Adrenal gland (tissue), 12 donors: ENCODE data around the gene ZNF790. TPM values are rescaled to one million over a fixed set of nuclear protein-coding genes. Genes with fewer than 3 reads are reported as not detected.

Experiments used
- DNase-seq, 7 donors: peaks; one replicate each; pipeline ENCODE4 v3.0.0-alpha.2; 2019 to 2020
- H3K27ac ChIP-seq, 5 donors: fragments of 200-600 bp; sonication (generic) in 4 of 5; 1 replicate in 3 of 5; 2 replicates in 2 of 5; pipeline versions ENCODE4 v1.5.1 to v1.8.0; 2016 to 2020; ENCODE audit warnings: mild to moderate bottlenecking in 1 of 5
- H3K27me3 ChIP-seq: fragments of 200-600 bp; 2 replicates; pipeline ENCODE4 v1.8.0; 2021
- H3K36me3 ChIP-seq, 2 donors: fragments of 200-600 bp; replicated peaks in 1 of 2; 1 replicate in 1 of 2; 2 replicates in 1 of 2; pipeline versions ENCODE4 v1.5.1 to v1.8.0; 2018 to 2022
- H3K4me1 ChIP-seq, 2 donors: fragments of 200-600 bp; replicated peaks in 1 of 2; 1 replicate in 1 of 2; 2 replicates in 1 of 2; pipeline versions ENCODE4 v1.5.1 to v1.8.0; 2018 to 2021
- H3K4me3 ChIP-seq, 4 donors: fragments of 200-600 bp; sonication (generic) in 3 of 4; one replicate each; pipeline ENCODE4 v1.5.1; 2016 to 2018
- H3K9me3 ChIP-seq, 3 donors: fragments of 200-600 bp; sonication (generic) in 1 of 3; replicated peaks in 1 of 3; 1 replicate in 2 of 3; 2 replicates in 1 of 3; pipeline versions ENCODE4 v1.5.1 to v1.8.0; 2016 to 2021
- POLR2A ChIP-seq, 2 donors: fragments of 450-650 bp; IDR thresholded peaks; one replicate each; pipeline ENCODE4 v1.6.1; 2017; ENCODE audit warnings: antibody characterized with exemption in 2 of 2, mild to moderate bottlenecking in 2 of 2, moderate library complexity in 1 of 2
- WGBS, 4 donors: extraction: QIAGEN DNeasy Blood & Tissue Kit in 2 of 4; methylation state at CpG; one replicate each; pipeline versions ENCODE4 v1.1.5 to v1.1.7; 2013 to 2017; 5-methylcytosine and 5-hydroxymethylcytosine counted together
- intact Hi-C, 2 donors: fragments of 100-400 bp; cut with DNase I; formaldehyde crosslinking; loops; one replicate each; pipeline versions ENCODE4 v1.14.1 to v1.15.0; 2022 to 2023
- polyA plus RNA-seq, 3 donors: library from polyadenylated mRNA; stranded (reverse); fragments of 200-250 nt in 2 of 3; fragments of 350-450 nt in 1 of 3; fragmentation: Illumina TruSeq in 1 of 3; extraction: RNeasy Lipid Tissue Mini Kit (QIAGEN cat#74804) in 1 of 3; gene quantifications; one replicate each; pipeline ENCODE4 v1.2.3, GENCODE V29; 2013 to 2014
- total RNA-seq, 9 donors: library from RNA; depleted of rRNA in 4 of 9; stranded (reverse); fragments of >200 nt in 4 of 9; fragments of 120-200 nt in 1 of 9; fragmentation: NEBNext Ultra II Directional in 1 of 9; extraction: Animal tissue kit (Norgen Biotek cat#: 25700) in 1 of 9; gene quantifications; one replicate each; pipeline versions ENCODE4 v1.1.0 to v1.2.4, GENCODE V29; 2013 to 2023
- TF ChIP-seq, protein P1 (sequence below), 6 experiments: fragments of 450-650 bp in 4 of 6; fragments of 200-600 bp in 2 of 6; sonication (generic) in 1 of 6; IDR thresholded peaks; 1 replicate in 5 of 6; 2 replicates in 1 of 6; pipeline versions ENCODE4 v1.5.1 to v1.8.0; 2016 to 2021; ENCODE audit warnings: antibody characterized with exemption in 6 of 6, mild to moderate bottlenecking in 2 of 6, moderate library complexity in 1 of 6
- donor health status: healthy with polysubstance abuse.
- donor health status: Bipolar disorder and iron deficiency.
- donor health status: DM: yes; HTN: yes; CAD: no.
- donor health status: DM: no; HTN: no; CAD: no.
- donor health status: DM: no; HTN: no; CAD: no.
- donor health status: DM: yes; HTN: yes; CAD: no.

The ZNF790 gene
- total and polyA plus RNA-seq, 12 donors = 2.7 to 21.9 (median 8.7) TPM

DNA sequence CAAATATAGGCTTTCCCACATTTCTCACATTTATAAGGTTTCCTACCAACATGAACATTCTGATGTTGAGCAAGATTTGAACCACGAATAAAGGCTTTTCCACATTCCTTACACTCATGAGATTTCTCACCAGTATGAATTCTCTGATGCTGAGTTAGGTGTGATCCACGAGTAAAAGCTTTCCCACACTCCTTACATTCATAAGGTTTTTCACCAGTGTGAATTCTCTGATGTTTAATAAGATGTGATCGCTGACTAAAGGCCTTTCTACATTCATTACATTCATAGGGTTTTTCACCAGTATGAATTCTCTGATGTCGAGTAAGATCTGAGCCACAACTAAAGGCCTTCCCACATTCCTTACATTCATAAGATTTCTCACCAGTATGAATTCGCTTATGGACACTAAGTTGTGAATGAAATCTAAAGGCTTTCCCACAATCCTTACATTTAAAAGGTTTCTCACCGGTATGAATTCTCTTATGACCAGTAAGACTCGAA is 19.0 kb downstream of the ZNF790 start:
- intact Hi-C loops = no loop called here
- Histone ChIP-seq H3K27me3 (no peaks in the 10 kb centered on the region), H3K4me1 (no peaks in the 10 kb centered on the region), H3K36me3 (peaks cover 0 to 14% of the 10 kb centered on the region in 2 donors), H3K4me3 (peak overlapping the region in 1 of 4 donors; percentile 5), H3K27ac (no peak overlapping the region), H3K9me3 (peaks cover 18 to 98% (median 49%) of the 10 kb centered on the region in 3 donors)
- DNase-seq = no peak
- TF ChIP-seq, protein P1, sequence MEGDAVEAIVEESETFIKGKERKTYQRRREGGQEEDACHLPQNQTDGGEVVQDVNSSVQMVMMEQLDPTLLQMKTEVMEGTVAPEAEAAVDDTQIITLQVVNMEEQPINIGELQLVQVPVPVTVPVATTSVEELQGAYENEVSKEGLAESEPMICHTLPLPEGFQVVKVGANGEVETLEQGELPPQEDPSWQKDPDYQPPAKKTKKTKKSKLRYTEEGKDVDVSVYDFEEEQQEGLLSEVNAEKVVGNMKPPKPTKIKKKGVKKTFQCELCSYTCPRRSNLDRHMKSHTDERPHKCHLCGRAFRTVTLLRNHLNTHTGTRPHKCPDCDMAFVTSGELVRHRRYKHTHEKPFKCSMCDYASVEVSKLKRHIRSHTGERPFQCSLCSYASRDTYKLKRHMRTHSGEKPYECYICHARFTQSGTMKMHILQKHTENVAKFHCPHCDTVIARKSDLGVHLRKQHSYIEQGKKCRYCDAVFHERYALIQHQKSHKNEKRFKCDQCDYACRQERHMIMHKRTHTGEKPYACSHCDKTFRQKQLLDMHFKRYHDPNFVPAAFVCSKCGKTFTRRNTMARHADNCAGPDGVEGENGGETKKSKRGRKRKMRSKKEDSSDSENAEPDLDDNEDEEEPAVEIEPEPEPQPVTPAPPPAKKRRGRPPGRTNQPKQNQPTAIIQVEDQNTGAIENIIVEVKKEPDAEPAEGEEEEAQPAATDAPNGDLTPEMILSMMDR (IDR thresholded peaks at IDR 0.05) = no peak
- TF ChIP-seq POLR2A (IDR thresholded peaks at IDR 0.05) = no peak
- WGBS, 4 donors = 97 to 98% (median 98%) methylated on average over 7 of the region's 7 CpGs

DNA sequence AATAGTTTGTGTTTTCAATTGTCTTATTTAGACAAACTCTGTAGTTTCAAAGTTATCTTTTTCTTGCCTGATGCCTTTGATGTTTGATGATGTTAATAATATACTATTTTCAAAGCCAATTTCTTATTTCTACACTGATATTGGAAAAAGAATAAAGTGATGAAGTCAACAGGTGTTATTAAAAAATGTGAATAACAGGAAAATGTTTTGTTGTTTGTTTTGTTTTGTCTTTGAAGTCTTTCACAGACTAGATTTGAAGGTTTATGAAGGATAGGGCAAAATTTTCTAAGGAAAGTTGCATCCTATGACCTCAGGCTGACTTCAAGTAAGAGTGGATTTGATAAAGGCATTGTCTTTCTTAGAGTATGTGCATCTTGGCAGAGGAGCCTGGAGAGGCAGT is 31.2 kb downstream of the ZNF790 start:
- H3K9me3 ChIP-seq = peaks cover 0 to 67% (median 13%) of the 10 kb centered on the region in 3 donors
- peaks cover 0 to 3% of the 10 kb centered on the region in 2 donors for H3K36me3 ChIP-seq
- no peaks in the 10 kb centered on the region for H3K4me1 ChIP-seq

DNA sequence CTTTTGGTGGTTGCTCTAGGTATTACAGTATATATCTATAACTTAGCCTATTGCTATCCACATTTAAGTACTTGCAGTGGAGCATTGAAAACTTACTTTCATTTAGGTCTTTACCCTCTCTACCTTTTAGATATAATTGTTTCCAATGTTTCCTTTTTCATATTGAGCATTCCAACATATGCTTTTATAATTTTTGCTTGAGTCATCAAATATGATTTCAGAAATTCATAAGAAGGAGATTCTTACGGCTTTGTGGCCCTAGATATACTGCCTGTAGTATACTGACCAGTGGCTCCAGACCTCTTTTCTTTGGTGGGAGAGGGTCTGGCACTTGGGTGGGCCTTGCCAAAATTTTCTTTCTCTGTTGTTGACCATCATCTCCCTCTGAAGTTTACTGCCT is 32.8 kb downstream of the ZNF790 start:
- peaks cover 0 to 56% (median 0%) of the 10 kb centered on the region in 3 donors for H3K9me3 ChIP-seq
- intact Hi-C loops = no loop called here
- peaks cover 0 to 3% of the 10 kb centered on the region in 2 donors for H3K36me3 ChIP-seq
- H3K27ac ChIP-seq = no peak overlapping the region
- 91 to 97% (median 96%) methylated on average over 1 of the region's 1 CpG for WGBS, 4 donors
- no peaks in the 10 kb centered on the region for H3K4me1 ChIP-seq
- H3K27me3 ChIP-seq = no peaks in the 10 kb centered on the region
- H3K4me3 ChIP-seq = no peak overlapping the region
- no peak for DNase-seq
- TF ChIP-seq, protein P1 (IDR thresholded peaks at IDR 0.05) = no peak
- no peak for TF ChIP-seq POLR2A (IDR thresholded peaks at IDR 0.05)

More for the DNA sequence above, 31.2 kb downstream of the ZNF790 start:
- H3K4me3 ChIP-seq = no peak overlapping the region
- intact Hi-C loops = no loop called here
- H3K27me3 ChIP-seq = no peaks in the 10 kb centered on the region
- no peak for DNase-seq
- no peak overlapping the region for H3K27ac ChIP-seq
- no peak for TF ChIP-seq POLR2A (IDR thresholded peaks at IDR 0.05)

DNA sequence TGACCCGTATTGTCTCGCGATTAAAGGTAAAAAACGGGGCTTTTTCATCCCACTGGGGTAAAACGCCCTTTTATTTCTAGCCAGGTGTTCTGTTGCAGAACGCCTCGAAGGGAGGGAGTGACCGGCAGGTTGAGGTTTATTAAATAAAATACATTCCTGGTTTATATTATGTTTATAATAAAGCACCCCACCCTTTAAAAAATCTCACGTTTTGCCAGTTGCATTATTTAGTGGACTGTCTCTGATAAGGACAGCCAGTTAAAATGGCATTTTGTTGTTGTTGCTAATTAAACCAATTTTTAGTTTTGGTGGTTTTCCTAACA is 40.4 kb downstream of the ZNF790 start:
- no peak for TF ChIP-seq POLR2A (IDR thresholded peaks at IDR 0.05)
- TF ChIP-seq, protein P1 (IDR thresholded peaks at IDR 0.05) = no peak
- Histone ChIP-seq H3K27ac (peak overlapping the region; percentile 59 to 86 (median 76)), H3K27me3 (no peaks in the 10 kb centered on the region), H3K36me3 (no peaks in the 10 kb centered on the region), H3K9me3 (peaks cover 0 to 33% (median 0%) of the 10 kb centered on the region in 3 donors), H3K4me3 (peak overlapping the region; percentile 11 to 78 (median 61)), H3K4me1 (peaks cover 0 to 9% of the 10 kb centered on the region in 2 donors)
- intact Hi-C loops = no loop called here
- DNase-seq = no peak
- 0 to 2% (median 1%) methylated on average over 9 of the region's 9 CpGs for WGBS, 4 donors

DNA sequence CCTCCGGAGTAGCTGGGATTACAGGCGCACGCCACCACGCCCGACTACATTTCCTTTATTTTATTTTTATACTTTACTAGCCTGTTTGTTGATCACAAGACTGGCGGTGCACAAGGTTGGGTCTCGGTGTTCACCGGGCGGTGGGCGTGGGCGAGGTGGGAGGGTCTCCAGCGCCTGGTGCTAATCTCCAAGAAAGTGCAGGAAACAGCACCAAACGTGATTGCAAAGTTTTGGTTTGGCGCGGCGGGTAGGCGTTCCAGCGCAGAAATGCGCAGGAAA is 41.5 kb downstream of the ZNF790 start:
- no peak for TF ChIP-seq POLR2A (IDR thresholded peaks at IDR 0.05)
- TF ChIP-seq, protein P1 (IDR thresholded peaks at IDR 0.05) = no peak
- 12 to 39% (median 15%) methylated on average over 14 to 19 of the region's 19 CpGs for WGBS, 4 donors
- intact Hi-C loops = no loop called here
- H3K4me1 ChIP-seq = peaks cover 0 to 9% of the 10 kb centered on the region in 2 donors
- peak overlapping the region in 2 of 4 donors; percentile 78 to 79 for H3K4me3 ChIP-seq
- H3K36me3 ChIP-seq = no peaks in the 10 kb centered on the region
- H3K9me3 ChIP-seq = peaks cover 0 to 37% (median 0%) of the 10 kb centered on the region in 3 donors
- H3K27ac ChIP-seq = peak overlapping the region in 4 of 5 donors; percentile 72 to 81 (median 76)
- peak in 1 of 7 donors; percentile 27 for DNase-seq
- no peaks in the 10 kb centered on the region for H3K27me3 ChIP-seq
